Keratinocyte (primary cell): ENCODE measurements around the gene SPATC1L. TPM values are rescaled to one million over a fixed set of nuclear protein-coding genes. Genes with fewer than 3 reads are reported as not detected.

ENCODE experiments used
- DNase-seq: peaks from one replicate; pipeline ENCODE4 v3.0.0-alpha.2; 2011; ENCODE audit warnings: low read depth, missing footprints, low spot score
- FAIRE-seq: peaks from 2 replicates; lab custom pipeline; 2011; peaks lifted over from hg19 to GRCh38; lab: Jason Lieb, UNC
- H2AFZ ChIP-seq: 2 replicates; pipeline ENCODE4 v1.6.0; 2012; ENCODE audit warnings: low read length, control low read depth, inconsistent platforms; ENCODE audit not compliant: control insufficient read depth
- H3K27ac ChIP-seq: 2 replicates; pipeline ENCODE4 v1.5.1; 2011; ENCODE audit warnings: low read length; ENCODE audit not compliant: control insufficient read depth, insufficient read depth
- H3K27me3 ChIP-seq: 3 replicates; pipeline ENCODE4 v1.6.0; 2011; ENCODE audit warnings: low read length; ENCODE audit not compliant: control insufficient read depth, insufficient read depth; ENCODE audit errors: extremely low read depth
- H3K36me3 ChIP-seq, 2 experiments: 2 replicates in 1 of 2; 3 replicates in 1 of 2; pipeline ENCODE4 v1.5.1; 2011; ENCODE audit warnings: low read length in 2 of 2, mild to moderate bottlenecking in 1 of 2; ENCODE audit not compliant: control insufficient read depth in 2 of 2, insufficient read depth in 2 of 2; ENCODE audit errors: extremely low read depth in 1 of 2
- H3K4me1 ChIP-seq: 3 replicates; pipeline ENCODE4 v1.5.1; 2011; ENCODE audit warnings: low read length; ENCODE audit not compliant: control insufficient read depth, insufficient read depth; ENCODE audit errors: extremely low read depth
- H3K4me2 ChIP-seq: 3 replicates; pipeline ENCODE4 v1.6.0; 2011; ENCODE audit warnings: low read depth, low read length; ENCODE audit not compliant: control insufficient read depth, insufficient read depth; ENCODE audit errors: extremely low read depth
- H3K4me3 ChIP-seq, 3 experiments: fragments of 200-600 bp in 1 of 3; sonication (generic) in 1 of 3; 2 replicates in 2 of 3; 3 replicates in 1 of 3; pipeline ENCODE4 v1.5.1; 2011 to 2016; ENCODE audit warnings: low read length in 3 of 3, mild to moderate bottlenecking in 3 of 3, control low read depth in 2 of 3, inconsistent platforms in 1 of 3, low read depth in 1 of 3, mixed read lengths in 1 of 3, mixed run types in 1 of 3, moderate library complexity in 1 of 3; ENCODE audit not compliant: control insufficient read depth in 2 of 3, insufficient read depth in 2 of 3; ENCODE audit errors: extremely low read depth in 1 of 3
- H3K79me2 ChIP-seq: 2 replicates; pipeline ENCODE4 v1.6.0; 2012; ENCODE audit warnings: low read length; ENCODE audit not compliant: control insufficient read depth, insufficient read depth
- H3K9ac ChIP-seq: 3 replicates; pipeline ENCODE4 v1.6.0; 2011; ENCODE audit warnings: low read length; ENCODE audit not compliant: control insufficient read depth, insufficient read depth; ENCODE audit errors: extremely low read depth
- H3K9me1 ChIP-seq: 3 replicates; pipeline ENCODE4 v1.6.0; 2011; ENCODE audit warnings: low read length; ENCODE audit not compliant: control insufficient read depth, insufficient read depth; ENCODE audit errors: extremely low read depth
- H3K9me3 ChIP-seq: 2 replicates; pipeline ENCODE4 v1.5.1; 2012; ENCODE audit warnings: low read depth, low read length; ENCODE audit not compliant: control insufficient read depth
- H4K20me1 ChIP-seq: 3 replicates; pipeline ENCODE4 v1.6.0; 2011; ENCODE audit warnings: low read length; ENCODE audit not compliant: control insufficient read depth, insufficient read depth; ENCODE audit errors: extremely low read depth
- CTCF ChIP-seq, 3 experiments: IDR thresholded peaks in 1 of 3; conservative IDR thresholded peaks in 1 of 3; optimal IDR thresholded peaks in 1 of 3; 2 replicates in 2 of 3; 3 replicates in 1 of 3; pipeline versions ENCODE3 to v1.5.1; 2011; ENCODE audit warnings: low read length in 3 of 3, mild to moderate bottlenecking in 3 of 3, moderate library complexity in 2 of 3, control low read depth in 1 of 3, inconsistent platforms in 1 of 3; ENCODE audit not compliant: insufficient read depth in 2 of 3; ENCODE audit errors: extremely low read depth in 1 of 3
- EZH2 ChIP-seq: IDR thresholded peaks from one replicate; pipeline ENCODE4 v1.6.1; 2012; ENCODE audit warnings: inconsistent platforms, mild to moderate bottlenecking, low read length, moderate library complexity
- dilution Hi-C: fragments of 300-500 bp; cut with MboI; formaldehyde crosslinking; loops from one replicate; pipeline ENCODE4 v1.7.0; 2020; ENCODE audit warnings: low sequenced_read_pairs; ENCODE audit not compliant: extremely low pct_ligation_motif_present
- polyA plus RNA-seq, 5 experiments: library from polyadenylated mRNA; depleted of rRNA in 3 of 5; stranded (reverse) in 3 of 5; stranded (forward) in 1 of 5; unstranded in 1 of 5; fragments of >200 nt; gene quantifications; 1 replicate in 1 of 5; 2 replicates in 3 of 5; 3 replicates in 1 of 5; pipeline versions ENCODE4 v1.2.1 to v1.2.3, GENCODE V29; 2011 to 2012; ENCODE audit warnings: missing spikeins in 2 of 5, low read depth in 1 of 5, low replicate concordance in 1 of 5

SPATC1L gene
- polyA plus RNA-seq, 1 donor (not counting 4 experiments of a cell fraction or from before 2014, with no cell fraction given), result 1.3 TPM

- no peaks in the 10 kb centered on the region for H3K36me3 ChIP-seq
- no peak overlapping the region for H3K4me2 ChIP-seq
- H4K20me1 ChIP-seq, result no peaks in the 10 kb centered on the region
- H3K4me1 ChIP-seq, result no peaks in the 10 kb centered on the region
- FAIRE-seq (no peak), DNase-seq (no peak)
- no peaks in the 10 kb centered on the region for H3K9me3 ChIP-seq
- H3K27ac ChIP-seq, result no peak overlapping the region
- dilution Hi-C loops, result no loop called here
- peaks cover 7% of the 10 kb centered on the region for H3K27me3 ChIP-seq
- TF ChIP-seq CTCF (optimal IDR thresholded peaks at IDR 0.05 in 1 of 3, IDR thresholded peaks at IDR 0.05 in 1 of 3, conservative IDR thresholded peaks at IDR 0.05 in 1 of 3; ENCODE audit: extremely low read depth in 1 of 3, insufficient read depth in 2 of 3, low read length in 3 of 3), result no peak
- TF ChIP-seq EZH2, result no peak
- H2AFZ ChIP-seq, result no peak overlapping the region
- no peaks in the 10 kb centered on the region for H3K79me2 ChIP-seq
- no peak overlapping the region for H3K4me3 ChIP-seq
- H3K9me1 ChIP-seq, result no peaks in the 10 kb centered on the region
- H3K9ac ChIP-seq, result no peak overlapping the region
Measured at GRCh38 chr21:46139686-46140085, 44.6 kb downstream of the SPATC1L start.

DNA sequence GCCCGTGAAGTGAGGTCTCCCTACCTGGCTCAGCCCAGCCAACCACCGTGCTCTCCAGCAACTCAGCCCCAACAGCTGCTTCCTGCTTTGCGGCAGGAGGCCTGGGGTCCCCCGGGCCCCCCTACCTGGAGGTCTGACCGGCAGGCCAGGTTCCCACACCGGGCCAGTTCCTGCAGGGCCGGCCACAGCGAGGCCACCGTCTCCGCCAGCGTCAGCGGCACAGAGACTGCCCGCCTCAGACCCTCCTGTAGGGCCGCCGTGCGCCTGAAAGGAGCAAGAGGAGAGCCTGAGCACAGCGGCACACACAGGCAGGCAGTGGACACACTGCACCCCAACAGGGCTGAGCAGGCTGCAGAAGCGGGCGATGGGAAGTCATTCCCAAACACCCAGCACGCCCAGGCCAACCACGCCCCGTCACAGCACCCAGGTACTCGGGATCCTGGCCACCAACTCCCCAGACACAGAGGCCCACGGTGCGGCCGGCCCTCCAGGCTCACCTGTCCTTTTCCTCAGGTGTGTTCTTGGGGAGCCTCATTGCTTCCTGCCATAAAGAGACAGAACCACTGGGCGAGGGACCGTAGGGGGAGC lies 45.8 kb downstream of the SPATC1L start:
- no peak overlapping the region for H2AFZ ChIP-seq
- no peak overlapping the region for H3K4me2 ChIP-seq
- H4K20me1 ChIP-seq, result no peaks in the 10 kb centered on the region
- no peak for DNase-seq
- dilution Hi-C loops, result no loop called here
- H3K9ac ChIP-seq, result no peak overlapping the region
- no peak overlapping the region for H3K4me3 ChIP-seq
- no peaks in the 10 kb centered on the region for H3K9me3 ChIP-seq
- no peaks in the 10 kb centered on the region for H3K4me1 ChIP-seq
- no peaks in the 10 kb centered on the region for H3K79me2 ChIP-seq
- TF ChIP-seq CTCF (optimal IDR thresholded peaks at IDR 0.05 in 1 of 3, IDR thresholded peaks at IDR 0.05 in 1 of 3, conservative IDR thresholded peaks at IDR 0.05 in 1 of 3; ENCODE audit: extremely low read depth in 1 of 3, insufficient read depth in 2 of 3, low read length in 3 of 3), result no peak
- TF ChIP-seq EZH2, result no peak
- H3K36me3 ChIP-seq, result no peaks in the 10 kb centered on the region
- no peaks in the 10 kb centered on the region for H3K9me1 ChIP-seq
- no peak overlapping the region for H3K27ac ChIP-seq
- FAIRE-seq, result no peak
- peaks cover 7% of the 10 kb centered on the region for H3K27me3 ChIP-seq
